LNCaP clone FGC (cell line): Measurements from ENCODE around the gene DMTF1.
"Not testable (repeated sequence)": the region's sequence is repeated elsewhere in the genome, so short reads cannot be mapped to it uniquely, and the experiment has no call there.

Experiments used
- DNase-seq: peaks from one replicate; pipeline ENCODE4 v3.0.0-alpha.2; 2011; ENCODE audit warnings: low read depth
- H3K4me3 ChIP-seq: 2 replicates; pipeline ENCODE4 v1.5.1; 2011; ENCODE audit warnings: mild to moderate bottlenecking, low read depth, low read length, control low read depth
- CTCF ChIP-seq: IDR thresholded peaks from 2 replicates; pipeline ENCODE4 v1.5.1; 2012; ENCODE audit warnings: mild to moderate bottlenecking; ENCODE audit not compliant: control insufficient read depth, insufficient read depth; ENCODE audit errors: extremely low read depth

The DMTF1 gene

GRCh38 chr7:87192784-87193487 is 40.7 kb downstream of the DMTF1 start:
- H3K4me3 ChIP-seq = no peak overlapping the region
- DNase-seq = no peak
- no peak for TF ChIP-seq CTCF

GRCh38 chr7:87193912-87194311 is 41.7 kb downstream of the DMTF1 start:
- TF ChIP-seq CTCF = no peak
- DNase-seq = no peak
- no peak overlapping the region for H3K4me3 ChIP-seq

GRCh38 chr7:87199241-87199640 is 47.0 kb downstream of the DMTF1 start:
- H3K4me3 ChIP-seq = no peak overlapping the region
- DNase-seq = no peak
- TF ChIP-seq CTCF = no peak

GRCh38 chr7:87199700-87200450 is 47.6 kb downstream of the DMTF1 start:
- no peak for TF ChIP-seq CTCF
- no peak overlapping the region for H3K4me3 ChIP-seq
- no peak for DNase-seq

GRCh38 chr7:87202208-87202607 is 50.0 kb downstream of the DMTF1 start:
- no peak for TF ChIP-seq CTCF
- no peak overlapping the region for H3K4me3 ChIP-seq
- no peak for DNase-seq

- no peak for DNase-seq
- no peak overlapping the region for H3K4me3 ChIP-seq
- TF ChIP-seq CTCF = no peak
Observed at GRCh38 chr7:87202705-87203104, 50.5 kb downstream of the DMTF1 start.

GRCh38 chr7:87203929-87204328 is 51.7 kb downstream of the DMTF1 start:
- not testable (repeated sequence) for H3K4me3 ChIP-seq, DNase-seq
